Fibroblast of lung (primary cell): Measurements from ENCODE around the gene FOS.

Experiments
- CTCF ChIP-seq, 2 donors: IDR thresholded peaks in 1 of 2; conservative IDR thresholded peaks in 1 of 2; 1 replicate in 1 of 2; 2 replicates in 1 of 2; pipeline ENCODE4 v1.5.1; 2011 to 2012; ENCODE audit warnings: low read length in 2 of 2, control low read depth in 1 of 2, inconsistent platforms in 1 of 2, low read depth in 1 of 2, mild to moderate bottlenecking in 1 of 2
- EZH2 ChIP-seq: IDR thresholded peaks from 2 replicates; pipeline ENCODE4 v1.5.1; 2012; ENCODE audit warnings: low read length, control low read depth, mild to moderate bottlenecking; ENCODE audit errors: missing control alignments

DNA sequence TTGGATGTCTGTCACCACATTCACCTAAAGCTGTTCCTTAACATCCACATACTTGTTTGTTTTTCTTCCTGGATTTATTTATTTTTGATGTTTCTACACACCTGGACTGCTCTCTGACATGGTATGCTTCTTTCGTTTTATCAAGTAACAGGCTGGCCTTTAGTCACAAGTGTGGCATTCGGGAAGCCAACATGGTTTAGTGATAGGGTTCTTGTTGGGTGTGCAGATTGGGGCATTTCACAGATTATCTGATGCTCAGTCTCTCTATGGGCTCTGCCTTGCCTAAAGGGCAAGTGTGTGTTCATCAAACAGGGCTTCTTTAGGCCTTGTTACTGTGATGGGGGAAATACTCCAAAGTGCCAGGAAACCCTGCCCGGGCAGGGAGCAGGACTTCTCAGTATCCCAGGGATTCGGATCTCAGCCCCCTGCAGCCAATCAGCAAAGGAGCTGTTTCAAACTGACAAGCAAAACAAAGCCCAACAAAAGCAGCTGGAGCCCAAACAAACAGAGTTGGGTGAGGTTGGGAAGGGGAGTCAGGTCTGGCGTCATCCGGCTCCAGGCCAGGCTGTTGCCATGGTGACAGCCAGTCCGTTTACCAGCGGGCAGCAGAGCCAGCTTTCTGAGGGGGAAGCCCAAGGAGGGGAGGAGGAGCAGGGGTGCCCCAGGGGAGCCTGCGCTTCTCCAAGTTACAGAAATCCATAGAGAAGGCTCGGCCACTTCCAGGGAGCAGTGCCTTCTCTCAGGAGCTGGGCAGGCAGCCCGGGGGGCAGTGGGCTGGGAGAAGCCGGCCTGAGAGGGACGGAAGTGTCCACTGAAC lies 31.9 kb downstream of the FOS start:
- TF ChIP-seq CTCF (conservative IDR thresholded peaks at IDR 0.05 in 1 of 2, IDR thresholded peaks at IDR 0.05 in 1 of 2; ENCODE audit: low read depth in 1 of 2, low read length in 2 of 2) (no peak), EZH2 (no peak)
